OCI-M2 (cell line): ENCODE results near the gene ZNF407.

Experiments used
- DNase-seq: peaks from one replicate; lab custom pipeline; 2025; ENCODE audit not compliant: unreplicated experiment; lab: John Stamatoyannopoulos, UW

ZNF407 gene

DNA sequence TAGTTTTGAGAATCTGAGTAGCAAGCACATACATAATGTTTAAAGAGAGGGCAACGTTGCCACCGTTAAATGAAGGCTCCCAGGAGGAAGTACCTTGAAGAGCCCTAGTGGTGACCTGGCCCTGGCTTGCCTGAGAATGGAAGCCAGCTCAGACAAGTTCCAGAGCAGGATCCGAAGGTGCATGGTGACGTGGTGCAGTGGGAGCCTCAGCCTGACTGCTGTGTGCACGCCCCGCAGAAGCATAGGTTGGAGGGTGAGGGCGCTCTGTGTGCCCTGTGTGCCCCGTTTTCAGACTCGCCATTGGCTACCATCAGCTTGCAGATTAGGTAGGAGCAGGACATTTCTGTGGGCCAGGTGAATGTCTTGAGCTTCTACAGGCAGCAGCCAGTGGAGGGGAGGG lies 68.2 kb downstream of the ZNF407 start:
- no peak for DNase-seq

DNA sequence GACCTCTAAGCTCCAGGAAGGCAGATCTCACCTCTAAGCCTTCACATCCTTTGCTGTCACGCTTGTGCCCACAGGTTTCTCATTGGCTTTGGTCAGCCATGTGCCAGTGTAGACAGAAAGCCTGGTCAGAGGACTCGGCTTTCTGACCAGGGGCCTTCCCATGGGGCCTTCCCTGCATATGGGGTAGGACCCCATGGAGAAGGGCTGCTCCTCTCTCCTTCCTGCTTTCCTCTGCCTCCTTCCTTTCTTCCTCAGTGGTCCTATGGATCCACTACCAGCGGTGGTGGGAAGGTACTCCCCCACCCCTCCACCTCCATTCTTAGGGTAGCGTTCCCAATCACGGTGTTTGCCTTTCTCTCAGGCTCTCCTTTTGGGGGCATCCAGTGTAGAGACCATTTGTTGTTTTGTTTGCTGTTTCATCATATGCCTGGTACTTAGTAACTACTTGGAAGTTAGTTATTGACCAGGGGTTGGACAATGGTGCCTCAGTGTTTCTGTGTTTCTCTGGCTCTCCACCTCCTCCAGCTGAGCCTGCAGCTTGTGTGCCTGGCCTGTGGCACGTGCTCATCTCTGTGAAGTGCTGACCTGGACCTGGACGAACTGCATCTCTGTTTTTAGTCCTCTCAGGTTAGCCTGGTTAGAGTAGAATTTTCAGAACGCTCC lies 71.6 kb downstream of the ZNF407 start:
- DNase-seq, result no peak

DNA sequence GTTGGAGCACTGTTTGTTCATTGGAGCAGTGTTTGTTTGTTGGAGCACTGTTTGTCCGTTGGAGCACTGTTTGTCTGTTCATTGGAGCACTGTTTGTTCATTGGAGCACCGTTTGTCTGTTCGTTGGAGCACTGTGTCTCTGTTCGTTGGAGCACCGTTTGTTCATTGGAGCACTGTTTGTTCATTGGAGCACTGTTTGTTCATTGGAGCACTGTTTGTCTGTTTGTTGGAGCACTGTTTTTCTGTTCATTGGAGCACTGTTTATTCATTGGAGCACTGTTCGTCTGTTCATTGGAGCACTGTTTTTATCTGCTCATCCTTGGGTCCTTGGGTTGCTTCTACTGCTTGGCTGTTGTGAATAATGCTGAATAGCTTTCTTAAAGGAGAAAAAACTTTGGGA lies 74.7 kb downstream of the ZNF407 start:
- no peak for DNase-seq

DNA sequence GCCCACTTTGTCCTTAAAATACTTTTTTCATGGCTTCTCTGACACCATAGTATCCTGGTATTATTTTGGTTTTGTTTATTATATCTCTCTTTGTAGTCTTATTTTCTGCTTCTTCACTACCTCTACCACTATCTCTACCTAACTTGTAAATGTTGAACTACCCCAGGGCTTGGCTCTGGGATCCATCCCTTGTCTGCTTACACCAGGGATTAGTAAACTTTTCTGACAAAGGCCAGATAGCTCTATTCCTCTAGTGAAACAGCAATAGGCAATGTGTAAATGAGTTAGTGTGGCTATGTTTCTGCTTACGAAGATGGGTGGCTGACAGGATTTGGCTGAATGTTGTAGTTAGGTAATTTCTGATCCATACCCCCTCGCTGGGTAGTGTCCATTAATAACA lies 76.8 kb downstream of the ZNF407 start:
- no peak for DNase-seq

DNA sequence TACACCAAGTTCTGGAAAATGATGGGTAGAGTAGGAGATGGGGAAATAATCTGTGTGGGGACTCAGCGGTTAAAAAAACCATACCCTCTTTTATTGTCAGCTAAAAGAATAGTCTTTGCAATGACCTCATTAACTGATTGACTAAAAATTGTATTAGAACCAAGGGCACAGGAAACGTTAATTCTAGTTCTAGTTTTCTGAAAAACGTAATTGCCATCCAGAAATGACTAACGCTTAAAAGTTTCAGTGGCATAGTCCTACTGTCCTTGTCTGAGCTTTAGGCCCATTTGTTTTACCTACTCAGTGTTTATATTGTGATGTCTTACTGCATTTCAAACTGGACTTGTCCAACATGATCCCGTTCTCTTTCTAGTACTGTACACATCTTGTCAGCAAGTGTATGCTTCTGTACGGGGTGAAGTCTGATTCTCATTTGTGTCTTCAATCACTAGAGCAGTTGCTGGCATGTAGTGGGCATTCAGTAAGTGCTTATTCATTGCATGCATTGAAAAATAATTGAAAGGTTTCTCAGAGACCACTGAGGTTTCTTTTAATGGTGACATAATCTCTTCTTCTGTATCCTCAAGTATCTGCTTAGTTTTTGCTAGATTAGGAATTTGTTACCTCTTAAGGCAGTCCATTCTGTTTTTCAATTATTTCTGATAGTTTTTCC lies 81.5 kb downstream of the ZNF407 start:
- DNase-seq, result no peak

DNA sequence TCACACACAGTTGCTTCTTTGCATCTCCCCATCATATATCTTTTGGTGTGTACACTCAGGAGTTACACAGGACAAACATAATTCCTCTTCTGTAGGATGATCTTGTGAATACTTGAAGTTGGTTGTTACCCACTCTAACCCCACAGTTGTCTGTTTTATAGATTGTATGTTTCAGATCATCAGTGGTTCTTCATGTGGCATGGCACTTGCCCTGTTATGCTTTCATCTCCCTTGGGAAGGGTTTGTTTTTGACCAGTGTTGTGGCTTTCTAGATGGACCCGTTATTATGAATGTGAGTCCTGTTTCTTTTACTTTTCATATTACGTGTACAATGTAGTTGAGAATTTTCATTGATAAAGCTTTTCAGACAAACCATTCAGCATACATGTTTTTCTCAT lies 82.0 kb downstream of the ZNF407 start:
- no peak for DNase-seq

DNA sequence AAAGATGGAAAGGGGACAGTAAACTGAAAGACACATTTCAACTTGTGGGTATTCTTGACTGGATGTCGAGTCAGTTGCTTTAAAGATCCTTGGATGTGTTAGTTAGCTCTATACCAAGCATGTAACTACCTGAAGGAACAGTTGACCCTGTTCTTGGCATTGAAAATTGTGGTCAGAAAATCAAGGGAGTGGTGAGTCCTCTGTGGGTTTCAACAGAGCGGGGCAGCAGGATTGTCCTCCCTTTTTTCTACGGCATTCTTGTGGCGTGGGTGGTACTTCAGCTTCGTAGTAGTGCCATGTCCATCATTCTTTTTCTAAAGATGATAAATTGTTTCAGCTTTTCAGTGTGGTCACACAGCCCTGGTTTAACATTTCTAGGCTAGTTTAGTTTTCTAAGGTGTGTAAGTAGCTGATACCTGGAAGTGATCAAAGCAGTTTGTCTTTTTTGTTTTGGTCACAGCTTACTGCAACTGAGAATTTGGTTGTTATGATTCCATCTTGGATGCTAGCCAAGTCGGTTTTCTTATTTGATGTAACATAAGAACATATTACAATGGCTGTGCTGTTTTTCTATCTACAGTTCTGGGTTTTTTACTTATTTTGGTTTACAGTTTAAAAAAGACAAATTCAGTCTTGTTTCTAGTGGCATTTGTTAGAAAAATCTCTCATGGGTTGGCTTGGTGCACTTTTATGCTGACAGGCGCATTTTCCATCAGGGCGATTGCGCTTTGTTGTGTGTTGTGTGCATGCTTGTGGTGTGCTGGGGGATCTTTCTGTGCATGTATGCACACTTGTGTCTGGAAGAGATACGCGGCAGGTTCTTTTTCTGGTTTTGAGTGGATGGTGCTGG lies 84.7 kb downstream of the ZNF407 start:
- DNase-seq, result no peak

DNA sequence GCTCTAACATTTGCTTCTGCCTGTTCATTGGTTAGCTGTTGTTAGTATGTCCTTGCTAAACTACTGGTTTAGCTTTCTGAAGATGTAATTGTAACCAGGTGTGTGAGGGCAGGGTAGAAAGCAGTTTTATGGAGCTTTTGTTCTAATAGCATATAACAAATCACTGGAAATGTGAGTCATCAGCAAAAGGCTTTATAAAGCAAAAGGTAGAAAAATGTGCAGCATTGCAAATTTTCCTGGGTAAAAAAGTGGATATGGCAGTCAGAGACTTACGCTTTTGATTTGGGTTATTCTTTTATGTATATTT lies 85.3 kb downstream of the ZNF407 start:
- DNase-seq, result no peak

DNA sequence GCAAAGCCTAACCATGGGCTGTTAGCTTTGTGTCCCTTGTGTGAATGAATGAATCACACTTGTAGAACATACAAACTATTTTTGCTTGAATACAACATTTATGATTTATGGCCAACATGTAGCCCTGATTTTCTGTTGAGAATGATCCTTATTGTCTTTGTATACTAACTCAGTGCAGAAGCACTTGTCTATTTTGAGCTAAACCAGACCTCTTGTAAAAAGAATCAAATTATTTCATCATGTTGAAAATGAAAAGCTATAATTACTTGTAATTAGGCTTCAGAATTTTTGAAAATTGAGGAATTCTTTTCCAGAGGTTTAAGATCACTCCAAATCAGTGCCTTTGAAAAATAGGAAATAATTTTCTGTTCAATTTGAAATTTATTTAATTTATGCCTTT lies 85.9 kb downstream of the ZNF407 start:
- no peak for DNase-seq

DNA sequence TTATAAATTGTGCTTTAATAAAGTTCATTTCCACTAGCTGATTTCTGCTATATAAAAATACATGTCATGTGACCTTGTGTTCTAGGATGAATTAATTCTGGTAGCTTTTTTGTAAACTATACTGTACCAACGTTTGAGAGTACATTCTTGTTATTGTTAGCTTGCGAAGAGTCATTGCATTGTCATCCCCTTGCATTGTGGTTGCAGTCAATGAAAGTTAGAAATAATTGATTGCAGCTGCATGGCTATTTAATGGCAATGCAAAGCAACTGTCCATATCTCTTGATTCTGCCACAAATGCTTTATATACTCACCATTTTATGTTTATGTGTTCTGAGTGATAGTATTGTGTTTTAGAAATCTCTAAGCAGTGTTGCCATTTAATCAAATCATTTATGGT lies 91.6 kb downstream of the ZNF407 start:
- DNase-seq, result no peak

DNA sequence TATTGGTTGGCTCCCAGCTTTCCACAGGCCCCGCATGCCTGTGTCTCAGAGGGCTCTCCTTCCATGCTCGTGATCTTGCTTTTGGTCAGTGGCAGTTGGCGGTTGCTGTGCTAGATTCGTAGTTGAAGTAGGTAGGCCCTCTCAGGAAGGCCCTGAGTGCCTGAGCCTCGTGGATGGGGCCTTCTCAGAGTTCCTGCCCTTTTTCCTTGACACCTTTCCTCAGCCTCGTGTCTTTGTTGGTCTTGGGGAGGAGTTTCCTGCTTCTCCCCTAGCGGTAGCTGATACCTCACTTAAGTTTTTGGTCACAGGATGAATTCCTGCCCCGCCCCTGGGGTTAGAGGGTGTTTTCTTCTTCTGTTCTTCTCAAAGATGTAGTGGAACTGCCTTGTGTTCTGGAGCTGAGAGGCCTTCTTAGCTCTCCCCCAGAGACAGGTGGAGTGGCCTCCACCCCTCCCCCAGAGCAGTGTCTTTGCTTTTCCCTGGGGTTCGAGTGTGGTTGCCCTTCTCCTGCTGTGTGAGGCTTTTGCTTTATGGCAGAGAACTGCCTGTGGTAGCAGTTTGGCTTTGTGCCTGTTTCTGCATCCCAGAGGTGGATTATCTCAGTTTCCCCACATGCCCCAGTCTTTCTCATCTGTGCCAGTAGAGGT lies 94.8 kb downstream of the ZNF407 start:
- DNase-seq, result no peak

DNA sequence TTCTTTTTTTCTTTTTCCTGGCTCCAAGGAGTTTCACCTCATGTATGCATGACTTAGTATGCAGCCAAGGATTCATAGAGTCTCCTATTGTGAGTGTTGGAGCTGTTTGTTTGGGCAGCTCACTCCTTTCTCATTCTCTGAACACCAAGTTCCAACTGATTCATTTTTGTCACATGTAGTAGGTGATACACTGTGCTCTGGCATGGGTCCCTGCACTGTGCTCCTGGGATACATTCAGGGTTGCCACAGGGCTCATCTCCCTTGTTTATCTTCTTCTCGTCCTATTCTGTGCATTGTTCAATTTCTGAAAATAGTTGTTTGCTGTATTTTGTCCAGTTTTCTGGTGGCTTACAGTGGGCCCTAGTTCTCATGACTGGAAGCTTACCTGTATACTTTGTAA lies 96.8 kb downstream of the ZNF407 start:
- no peak for DNase-seq

DNA sequence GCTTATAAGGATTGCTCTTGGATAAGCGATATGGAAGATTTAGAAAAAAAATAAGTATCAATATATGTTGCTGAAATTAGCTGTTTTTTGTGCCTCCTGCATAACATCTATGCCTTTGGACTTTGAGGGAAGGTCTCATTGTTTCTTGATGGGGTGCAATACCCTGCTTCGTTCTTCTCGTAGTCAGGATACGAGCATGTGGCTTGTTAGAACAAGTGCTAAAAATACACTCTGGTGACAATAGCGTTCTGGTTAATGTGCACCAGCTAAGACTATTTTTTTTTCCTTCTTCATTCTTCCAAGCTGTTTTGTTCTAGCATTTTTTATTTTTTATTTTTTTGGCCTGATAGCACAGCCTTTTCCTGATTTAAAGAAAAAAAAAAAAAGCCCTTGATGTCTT lies 97.5 kb downstream of the ZNF407 start:
- DNase-seq, result no peak

DNA sequence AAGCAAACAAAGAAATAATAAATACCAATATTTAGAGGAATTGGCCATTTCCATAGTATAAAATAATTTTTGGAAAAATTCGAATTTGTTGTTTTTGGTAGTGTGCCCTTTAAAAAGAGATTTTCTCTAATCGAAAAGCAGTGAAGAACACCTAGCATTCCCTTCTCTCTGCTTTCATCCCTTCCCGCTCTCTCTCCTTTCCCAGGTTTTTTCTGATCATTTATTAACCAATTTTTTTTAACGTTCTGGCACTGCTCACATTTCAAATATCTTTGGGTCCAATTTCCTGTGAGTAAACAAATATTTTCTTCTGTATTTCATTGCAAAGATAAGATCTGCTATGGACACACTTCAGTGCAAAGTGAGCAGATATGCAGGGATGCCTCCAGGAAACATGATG lies 101.2 kb downstream of the ZNF407 start:
- DNase-seq, result no peak

DNA sequence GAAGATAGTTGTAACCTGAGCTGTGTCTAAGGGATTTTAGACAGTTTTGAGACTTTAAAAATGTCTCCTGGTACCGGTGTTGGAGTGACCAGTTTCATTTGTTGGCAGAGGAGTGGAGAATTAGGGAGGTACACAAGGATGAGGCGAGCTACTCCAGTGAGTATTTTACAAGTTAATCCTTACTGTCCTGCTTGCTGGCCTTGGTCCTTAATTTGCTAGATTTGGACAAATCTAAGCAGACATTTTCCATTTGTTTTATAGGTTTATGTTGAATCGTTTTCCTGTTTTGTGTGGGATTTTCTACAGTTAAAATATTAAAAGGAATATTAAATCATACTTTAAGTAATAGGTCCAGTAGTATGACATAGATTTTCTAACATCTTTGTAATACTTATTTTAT lies 101.8 kb downstream of the ZNF407 start:
- no peak for DNase-seq

DNA sequence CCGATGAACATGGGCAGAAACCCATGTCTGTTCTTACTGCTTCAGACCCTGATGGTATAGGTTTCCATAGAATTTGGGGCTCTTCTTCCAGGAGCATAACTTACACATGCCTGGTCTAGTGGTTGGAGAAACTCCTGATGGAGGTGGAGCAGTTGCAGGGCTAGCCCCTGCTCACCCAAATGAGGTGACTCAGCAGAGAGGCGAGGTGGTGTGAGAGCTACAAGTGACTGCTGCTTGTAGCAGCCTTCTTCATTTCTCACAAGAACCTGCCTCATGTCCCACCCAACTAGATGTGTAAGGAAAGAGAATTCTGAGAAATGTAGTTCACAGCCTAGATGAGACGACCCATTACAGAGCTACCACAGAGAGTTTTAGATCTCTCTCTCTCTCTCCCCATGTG lies 105.3 kb downstream of the ZNF407 start:
- no peak for DNase-seq

DNA sequence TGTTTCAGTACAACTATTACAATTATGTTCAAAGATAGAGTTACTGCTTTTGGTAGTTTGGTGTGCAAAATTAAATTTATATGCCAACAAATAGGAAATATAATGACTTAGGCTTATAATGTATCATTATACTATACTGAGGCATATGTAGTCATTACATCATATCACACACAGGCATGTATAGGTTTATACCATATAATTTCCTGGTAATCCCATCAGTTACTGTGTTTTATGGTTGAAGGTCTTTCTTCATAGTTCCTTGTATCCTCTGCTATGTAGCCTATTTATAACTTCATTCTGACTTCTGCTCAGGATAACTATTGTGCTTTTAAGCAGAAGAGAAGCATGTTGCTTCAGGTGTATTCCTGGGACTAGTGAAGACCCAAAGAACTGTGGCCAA lies 110.5 kb downstream of the ZNF407 start:
- no peak for DNase-seq

DNA sequence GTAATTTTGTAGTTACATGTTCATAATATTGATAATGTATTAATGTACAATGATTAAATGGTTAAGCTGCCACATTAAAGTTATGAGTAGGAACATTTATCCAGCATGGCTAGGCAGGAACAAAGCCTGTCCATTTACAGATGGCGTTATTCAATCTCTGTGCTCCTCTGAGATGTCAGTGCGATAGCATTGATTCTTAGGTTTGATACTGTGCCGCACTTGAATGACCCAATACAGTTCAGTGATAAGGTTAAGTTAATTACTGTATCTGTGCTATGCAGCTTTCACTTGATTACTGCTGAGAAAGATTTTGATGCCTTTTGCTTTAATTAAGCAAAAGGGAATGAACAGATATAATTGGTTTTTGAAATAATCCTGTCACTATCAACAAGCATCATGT lies 111.8 kb downstream of the ZNF407 start:
- DNase-seq, result no peak

DNA sequence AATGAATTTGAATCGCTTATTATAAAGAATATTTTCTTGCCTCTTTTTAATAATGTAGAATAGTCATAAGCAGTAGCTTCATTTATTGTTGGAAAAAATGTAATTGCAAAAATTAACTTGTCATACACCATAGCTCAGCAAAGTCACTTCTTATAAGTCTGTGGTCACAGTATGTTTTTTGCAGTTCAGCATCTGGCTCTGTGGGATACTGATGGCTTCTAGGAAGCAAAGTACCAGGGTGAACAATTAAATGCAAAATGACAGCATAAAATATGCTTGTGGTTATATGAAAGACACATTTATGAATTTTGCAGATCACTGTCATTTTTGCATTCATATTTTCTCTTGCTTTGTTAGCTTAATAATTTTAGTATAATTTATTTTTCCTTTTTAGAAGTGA lies 116.5 kb downstream of the ZNF407 start:
- DNase-seq, result no peak

DNA sequence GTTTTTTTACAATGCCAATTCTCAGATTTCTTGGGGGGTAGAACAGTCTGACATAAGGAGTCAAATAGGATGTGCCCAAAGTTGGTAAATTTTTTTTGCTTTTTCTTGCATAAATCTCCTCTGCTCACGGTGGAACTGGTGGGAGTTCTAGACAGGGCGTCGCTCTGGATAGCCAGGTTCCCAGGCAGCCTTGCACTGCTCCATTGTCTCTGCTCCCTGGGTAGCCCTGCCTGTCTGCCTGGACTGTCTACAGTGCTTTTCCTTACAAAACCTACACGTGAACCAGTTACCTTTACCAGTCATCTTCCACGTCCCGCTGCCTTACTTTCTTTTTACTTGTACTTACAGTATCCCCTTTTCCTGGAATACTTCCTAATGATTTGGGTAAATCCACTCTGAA lies 117.1 kb downstream of the ZNF407 start:
- no peak for DNase-seq

DNA sequence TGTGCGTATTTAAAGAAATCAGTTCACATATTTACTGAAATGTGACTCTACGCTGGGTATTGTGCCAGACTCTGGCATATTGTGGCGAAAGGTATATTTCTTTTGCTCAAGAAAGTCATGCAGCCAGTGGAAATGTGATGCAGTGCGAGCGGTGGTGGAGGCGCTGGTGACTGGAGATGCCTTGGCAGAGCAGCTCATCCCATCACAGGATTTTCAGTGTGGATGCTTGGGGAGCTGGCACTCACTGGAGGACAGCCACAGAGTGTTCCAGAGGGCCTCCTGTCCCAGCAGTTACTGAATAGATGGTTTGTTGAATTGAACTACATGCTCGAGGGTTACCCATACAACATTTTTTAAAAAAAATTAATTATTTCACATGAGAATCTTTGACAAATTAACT lies 117.6 kb downstream of the ZNF407 start:
- no peak for DNase-seq
